Measurements from ENCODE around the gene TMEM108.

- TF ChIP-seq GATA2 (IDR thresholded peaks at IDR 0.05; ENCODE audit: low read depth, low read length) (no peak), GATA3 (IDR thresholded peaks at IDR 0.05; ENCODE audit: low read depth, low read length) (no peak)
These were observed 356.5 kb downstream of the TMEM108 start for GRCh38 chr3:133394561-133395311.

Data from SH-SY5Y (cell line).